Activated T-helper 1 cell treated with anti-CD3 and anti-CD28 coated beads, Interleukin-12 subunit alpha, Interleukin-12 subunit beta, Interleukin-2, Interleukin-4 antibody, amounts not matched to agents 30 ng/mL and 10 ng/mL and 1 ng/mL, durations not matched to agents 14 hours and 24 hours and 36 hours (primary cell): Measurements from ENCODE around the gene GALNS. TPM values are rescaled to one million over a fixed set of nuclear protein-coding genes. Genes with fewer than 3 reads are reported as not detected.

Experiments used
- DNase-seq: peaks from one replicate; pipeline ENCODE4 v3.0.0; 2021; ENCODE audit warnings: low spot score
- H3K27ac Mint-ChIP-seq: one replicate; pipeline ENCODE4 v1.8.0; 2021; ENCODE audit warnings: mild to moderate bottlenecking, mixed read lengths
- H3K27me3 Mint-ChIP-seq: one replicate; pipeline ENCODE4 v1.8.0; 2022; ENCODE audit warnings: mild to moderate bottlenecking, moderate library complexity, mixed read lengths; ENCODE audit not compliant: insufficient read depth
- H3K36me3 Mint-ChIP-seq: one replicate; pipeline ENCODE4 v1.8.0; 2021; ENCODE audit warnings: low read depth, mixed read lengths
- H3K4me1 Mint-ChIP-seq: one replicate; pipeline ENCODE4 v1.8.0; 2021; ENCODE audit warnings: low read depth, mixed read lengths
- H3K4me3 Mint-ChIP-seq: one replicate; pipeline ENCODE4 v1.8.0; 2021; ENCODE audit warnings: mild to moderate bottlenecking, moderate library complexity, mixed read lengths
- H3K9me3 Mint-ChIP-seq: one replicate; pipeline ENCODE4 v1.8.0; 2021; ENCODE audit warnings: mixed read lengths
- intact Hi-C: fragments of 100-400 bp; cut with micrococcal nuclease; formaldehyde crosslinking; loops from one replicate; pipeline ENCODE4 v1.15.1; 2024
- total RNA-seq: library from RNA; stranded (reverse); gene quantifications from 2 replicates; pipeline ENCODE4 v1.2.3, GENCODE V29; 2022

The GALNS gene
- total RNA-seq, 1 donor from 2014 or later = 21.9 TPM

DNA sequence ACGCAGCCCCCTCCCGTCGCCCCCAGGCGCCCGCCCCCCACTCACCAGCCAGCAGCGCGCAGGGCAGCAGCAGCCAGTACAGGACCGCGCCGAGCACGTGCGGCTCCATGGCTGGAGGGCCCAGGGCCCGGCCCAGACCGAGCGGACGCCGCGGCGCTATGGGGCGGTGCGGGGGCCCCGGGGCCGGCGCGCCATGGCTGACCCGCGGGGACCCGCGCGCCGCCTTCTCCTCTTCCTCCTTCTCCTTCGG, 72.0 kb downstream of the GALNS start:
- Mint-ChIP-seq H3K4me1 (peaks cover 40% of the 10 kb centered on the region), H3K27me3 (peaks cover 4% of the 10 kb centered on the region), H3K36me3 (peaks cover 1% of the 10 kb centered on the region), H3K27ac (no peak overlapping the region), H3K9me3 (no peaks in the 10 kb centered on the region), H3K4me3 (no peak overlapping the region)
- intact Hi-C loops = loop anchor here (1.0 to 10.0 kb wide), 7 partner anchors 19 to 708 kb away; partner anchors contain the start of genes ANKRD11, CDT1, TRAPPC2L and ZFPM1
- no peak for DNase-seq

GRCh38 chr16:88784074-88784855, 72.5 kb downstream of the GALNS start:
- Mint-ChIP-seq H3K27ac (peak overlapping the region; percentile 89), H3K27me3 (peaks cover 4% of the 10 kb centered on the region), H3K36me3 (peaks cover 1% of the 10 kb centered on the region), H3K9me3 (no peaks in the 10 kb centered on the region), H3K4me3 (peak overlapping the region; percentile 82), H3K4me1 (peaks cover 37% of the 10 kb centered on the region)
- intact Hi-C loops = loop anchor here (1.0 to 10.0 kb wide), 4 partner anchors 73 to 708 kb away; partner anchors contain the start of genes ANKRD11, TRAPPC2L and ZFPM1
- no peak for DNase-seq

DNA sequence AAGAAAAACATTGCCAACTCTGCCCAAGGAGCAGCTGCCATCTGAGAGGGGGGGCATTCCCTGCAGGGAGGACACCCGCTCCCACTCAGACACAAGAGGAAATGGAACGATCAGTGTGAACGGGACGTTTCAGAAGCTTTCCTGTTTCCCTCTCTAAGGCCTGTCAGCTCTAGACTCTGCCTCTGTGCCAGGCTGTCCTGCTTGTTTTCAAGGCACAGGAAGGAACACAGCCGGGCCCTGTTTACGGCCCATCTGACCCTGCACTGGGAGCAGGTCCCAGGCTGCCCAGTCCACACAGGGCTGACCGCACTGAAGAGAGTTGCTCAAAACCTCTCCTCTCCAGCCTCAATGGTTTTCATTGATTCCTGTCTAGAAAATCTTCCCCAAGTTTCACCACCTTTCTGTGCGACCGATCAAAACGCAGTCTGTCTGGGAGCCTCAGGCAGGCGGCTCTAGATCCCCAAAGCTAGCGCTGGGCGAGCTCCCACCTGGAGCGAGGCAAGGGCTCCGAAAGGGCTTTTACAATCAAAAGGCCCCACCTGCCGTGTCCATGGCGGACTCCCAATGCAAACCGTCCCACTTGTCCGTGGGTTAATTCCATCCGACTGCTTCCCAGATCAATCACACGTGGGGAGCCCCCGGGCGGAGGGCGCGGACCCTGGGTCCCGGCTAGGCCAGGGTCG, 73.2 kb downstream of the GALNS start:
- no peaks in the 10 kb centered on the region for H3K9me3 Mint-ChIP-seq
- DNase-seq = no peak
- H3K4me3 Mint-ChIP-seq = peak overlapping the region; percentile 82
- intact Hi-C loops = loop anchor here (1.0 to 10.0 kb wide), 6 partner anchors 27 to 709 kb away; partner anchors contain the start of genes ANKRD11, APRT, CTU2 and RNF166
- H3K36me3 Mint-ChIP-seq = peaks cover 1% of the 10 kb centered on the region
- peaks cover 37% of the 10 kb centered on the region for H3K4me1 Mint-ChIP-seq
- peaks cover 4% of the 10 kb centered on the region for H3K27me3 Mint-ChIP-seq
- peak overlapping the region; percentile 89 for H3K27ac Mint-ChIP-seq

DNA sequence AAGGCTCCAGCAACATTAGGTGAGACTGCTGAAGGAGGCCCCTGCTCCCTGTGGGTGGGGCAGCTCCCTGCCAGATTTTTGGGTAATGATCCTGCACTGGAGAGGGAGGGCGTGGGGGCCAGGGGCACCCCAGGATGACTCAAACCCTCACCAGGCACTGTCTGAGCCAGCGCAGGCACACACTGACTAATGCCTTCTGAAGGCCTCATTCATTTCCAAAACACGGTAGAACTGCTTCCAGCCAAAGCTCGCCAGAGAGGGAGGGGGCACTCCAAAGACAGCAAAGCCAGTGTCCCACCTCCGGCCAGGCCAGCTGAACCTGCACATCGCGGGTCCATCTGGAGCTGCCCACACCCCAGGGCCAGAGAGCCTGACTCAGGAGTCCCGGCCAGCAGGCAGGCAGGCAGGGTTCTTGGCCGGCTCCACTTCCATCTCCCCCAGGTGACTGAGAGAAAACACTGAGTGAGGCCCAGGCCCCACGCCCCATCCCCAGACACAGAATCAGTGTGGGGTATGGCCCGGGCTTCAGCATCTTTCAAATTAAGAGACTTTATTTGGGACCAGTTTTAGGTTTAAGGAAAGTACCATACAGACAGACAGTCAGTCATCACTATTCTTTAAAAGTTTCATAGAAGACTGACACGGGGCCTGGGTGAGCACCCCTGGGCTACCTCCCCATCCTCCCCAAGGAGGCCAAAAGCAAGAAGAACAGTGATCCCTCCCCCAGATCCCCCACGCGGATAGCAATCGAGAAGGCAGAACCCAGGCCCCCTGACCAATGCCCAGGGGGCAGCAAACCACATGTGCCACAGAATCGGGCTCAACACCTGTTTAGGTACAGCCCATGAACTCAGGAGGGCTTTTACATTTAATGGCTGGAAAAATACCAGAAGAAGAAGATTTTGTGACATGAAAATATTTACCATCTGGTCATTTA, 74.0 kb downstream of the GALNS start:
- H3K4me3 Mint-ChIP-seq = peak overlapping the region; percentile 82
- peak overlapping the region; percentile 89 for H3K27ac Mint-ChIP-seq
- intact Hi-C loops = loop anchor here (1.0 to 10.0 kb wide), 6 partner anchors 28 to 710 kb away; partner anchors contain the start of genes ANKRD11, APRT, CTU2 and RNF166
- H3K9me3 Mint-ChIP-seq = no peaks in the 10 kb centered on the region
- H3K4me1 Mint-ChIP-seq = peaks cover 37% of the 10 kb centered on the region
- no peak for DNase-seq
- no peaks in the 10 kb centered on the region for H3K27me3 Mint-ChIP-seq
- peaks cover 1% of the 10 kb centered on the region for H3K36me3 Mint-ChIP-seq

DNA sequence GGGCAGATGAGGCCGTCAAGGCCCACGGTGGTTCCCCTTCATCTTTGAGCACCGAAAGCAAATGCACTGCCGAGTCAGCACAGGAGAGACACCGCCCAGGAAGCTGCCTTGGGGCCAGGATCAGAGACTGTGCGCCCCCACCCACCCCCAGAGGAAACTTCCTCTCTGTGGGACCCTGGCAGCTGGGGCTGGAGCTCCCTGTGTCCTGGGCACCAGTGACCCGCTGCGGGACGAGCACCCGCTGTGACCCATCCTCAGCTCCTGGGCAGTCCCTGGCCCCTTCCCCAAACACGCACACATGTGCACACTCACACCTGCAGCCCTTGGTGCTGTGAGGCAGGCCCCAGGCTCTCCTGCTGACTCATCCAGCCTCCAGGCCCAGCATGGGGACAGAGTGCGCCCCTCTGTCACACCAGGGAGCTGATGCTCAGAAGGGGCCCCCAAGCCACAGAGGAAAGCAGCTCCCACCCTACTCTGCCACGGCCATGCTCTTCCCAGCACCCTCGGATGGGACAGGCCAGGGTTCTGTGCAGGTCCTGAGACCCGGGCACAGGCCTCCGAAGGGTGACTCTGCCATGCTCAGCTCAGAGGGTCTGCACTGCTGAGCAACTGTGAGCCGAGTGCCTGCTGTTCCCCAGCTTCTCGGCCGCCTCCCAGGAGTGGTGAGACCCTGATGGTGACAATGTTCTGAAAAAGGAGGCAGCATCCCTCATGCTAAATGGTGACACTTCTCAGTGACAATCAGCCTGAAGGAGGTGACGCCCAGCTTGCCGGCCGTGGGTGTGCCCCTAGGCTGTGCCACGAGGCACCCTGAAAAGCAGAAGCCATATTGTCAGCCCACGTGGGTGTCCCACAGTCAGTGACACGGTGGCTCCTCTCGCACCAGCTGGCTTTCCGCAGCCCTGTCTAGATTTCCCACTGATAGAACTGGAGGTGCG, 75.3 kb downstream of the GALNS start:
- peaks cover 37% of the 10 kb centered on the region for H3K4me1 Mint-ChIP-seq
- H3K36me3 Mint-ChIP-seq = peaks cover 1% of the 10 kb centered on the region
- peak; percentile 69 for DNase-seq
- H3K27me3 Mint-ChIP-seq = no peaks in the 10 kb centered on the region
- H3K9me3 Mint-ChIP-seq = no peaks in the 10 kb centered on the region
- peak overlapping the region; percentile 82 for H3K4me3 Mint-ChIP-seq
- intact Hi-C loops = loop anchor here (1.0 to 10.0 kb wide), 6 partner anchors 29 to 711 kb away; partner anchors contain the start of genes ANKRD11, APRT, CTU2 and RNF166
- peak overlapping the region; percentile 89 for H3K27ac Mint-ChIP-seq

DNA sequence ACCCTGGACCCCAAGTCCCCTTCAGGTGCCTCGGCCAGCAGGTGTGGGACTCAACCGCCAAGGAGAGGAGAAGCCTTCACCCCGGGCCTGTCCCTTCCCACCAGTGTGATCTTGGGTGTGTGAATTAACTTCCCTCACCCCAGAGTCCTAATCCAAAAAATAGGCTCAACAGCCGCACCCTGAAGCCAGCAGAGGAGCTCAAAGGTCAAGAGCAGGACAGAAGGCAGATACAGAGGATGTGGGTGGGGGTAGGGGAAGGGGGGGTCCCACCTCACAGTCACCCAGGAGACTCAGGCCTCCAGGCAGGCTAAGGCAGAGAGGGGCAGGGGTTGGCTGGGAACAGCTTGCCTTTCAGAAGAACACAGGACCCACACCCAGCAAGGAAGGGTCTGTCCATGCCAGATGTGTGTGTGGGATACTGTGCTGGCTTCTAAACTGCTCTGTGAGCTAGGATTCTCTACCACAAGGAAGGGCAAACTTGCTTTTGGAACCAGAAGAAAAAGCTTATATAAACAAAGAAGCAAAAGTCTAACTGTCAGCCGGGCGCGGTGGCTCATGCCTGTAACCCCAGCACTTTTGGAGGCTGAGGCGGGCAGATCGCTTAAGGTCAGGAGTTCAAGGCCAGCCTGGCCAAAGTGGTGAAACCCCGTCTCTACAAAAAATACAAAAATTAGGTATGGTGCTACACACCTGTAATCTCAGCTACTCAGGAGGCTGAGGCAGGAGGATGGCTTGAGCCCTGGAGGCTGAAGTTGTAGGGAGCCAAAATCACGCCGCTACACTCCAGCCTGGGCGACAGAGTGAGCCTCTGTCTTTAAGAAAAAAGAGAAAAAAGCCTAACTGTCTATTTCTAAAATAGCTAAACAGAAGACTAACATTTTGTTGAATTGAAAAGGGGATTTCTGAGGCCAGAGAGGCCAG, 76.3 kb downstream of the GALNS start:
- peak overlapping the region; percentile 89 for H3K27ac Mint-ChIP-seq
- intact Hi-C loops = loop anchor here (5.0 to 10.0 kb wide), 3 partner anchors 148 to 712 kb away; partner anchors contain the start of genes ANKRD11 and ZFPM1
- H3K9me3 Mint-ChIP-seq = no peaks in the 10 kb centered on the region
- H3K36me3 Mint-ChIP-seq = peaks cover 1% of the 10 kb centered on the region
- no peak for DNase-seq
- H3K4me1 Mint-ChIP-seq = peaks cover 37% of the 10 kb centered on the region
- H3K4me3 Mint-ChIP-seq = peak overlapping the region; percentile 82
- no peaks in the 10 kb centered on the region for H3K27me3 Mint-ChIP-seq

GRCh38 chr16:88779406-88780141, 77.2 kb downstream of the GALNS start:
- H3K4me1 Mint-ChIP-seq = peaks cover 37% of the 10 kb centered on the region
- H3K27ac Mint-ChIP-seq = no peak overlapping the region
- intact Hi-C loops = loop anchor here (5.0 to 10.0 kb wide), 3 partner anchors 147 to 713 kb away; partner anchors contain the start of genes ANKRD11 and ZFPM1
- H3K27me3 Mint-ChIP-seq = no peaks in the 10 kb centered on the region
- H3K9me3 Mint-ChIP-seq = no peaks in the 10 kb centered on the region
- no peak overlapping the region for H3K4me3 Mint-ChIP-seq
- peaks cover 1% of the 10 kb centered on the region for H3K36me3 Mint-ChIP-seq
- DNase-seq = no peak

GRCh38 chr16:88778541-88779065, 78.1 kb downstream of the GALNS start:
- Mint-ChIP-seq H3K36me3 (peaks cover 1% of the 10 kb centered on the region), H3K9me3 (no peaks in the 10 kb centered on the region), H3K27ac (no peak overlapping the region), H3K4me3 (no peak overlapping the region), H3K27me3 (no peaks in the 10 kb centered on the region), H3K4me1 (peaks cover 35% of the 10 kb centered on the region)
- DNase-seq = no peak
- intact Hi-C loops = no loop called here

GRCh38 chr16:88778271-88778525, 78.5 kb downstream of the GALNS start:
- Mint-ChIP-seq H3K4me1 (peaks cover 31% of the 10 kb centered on the region), H3K4me3 (no peak overlapping the region), H3K27ac (no peak overlapping the region), H3K9me3 (no peaks in the 10 kb centered on the region), H3K36me3 (peaks cover 1% of the 10 kb centered on the region), H3K27me3 (no peaks in the 10 kb centered on the region)
- DNase-seq = no peak
- intact Hi-C loops = no loop called here

- intact Hi-C loops = no loop called here
- no peaks in the 10 kb centered on the region for H3K36me3 Mint-ChIP-seq
- no peak for DNase-seq
- H3K4me1 Mint-ChIP-seq = peaks cover 26% of the 10 kb centered on the region
- H3K4me3 Mint-ChIP-seq = no peak overlapping the region
- no peak overlapping the region for H3K27ac Mint-ChIP-seq
- H3K9me3 Mint-ChIP-seq = no peaks in the 10 kb centered on the region
- no peaks in the 10 kb centered on the region for H3K27me3 Mint-ChIP-seq
Observed at GRCh38 chr16:88777471-88778270, 79.1 kb downstream of the GALNS start.
